Subcutaneous adipose tissue (tissue), 4 donors: ENCODE data around the gene TBC1D1. TPM values are rescaled to one million over a fixed set of nuclear protein-coding genes. Genes with fewer than 3 reads are reported as not detected.

Experiments used
- CTCF ChIP-seq: fragments of 450-650 bp; IDR thresholded peaks from one replicate; pipeline ENCODE4 v1.5.1; 2016; ENCODE audit warnings: low read depth, mild to moderate bottlenecking, control low read depth, antibody characterized with exemption, moderate library complexity
- total RNA-seq, 4 donors: library from RNA; depleted of rRNA; stranded (reverse); fragments of >200 nt; gene quantifications; one replicate each; pipeline ENCODE4 v1.1.0, GENCODE V29; 2016

TBC1D1 gene
- total RNA-seq, 4 donors from 2014 or later = 60.3 to 123 (median 87.6) TPM

GRCh38 chr4:38166082-38166481 lies 275.2 kb downstream of the TBC1D1 start:
- TF ChIP-seq CTCF = no peak

- no peak for TF ChIP-seq CTCF
Measured at GRCh38 chr4:38166768-38167167, 275.9 kb downstream of the TBC1D1 start.

GRCh38 chr4:38167973-38168372 lies 277.1 kb downstream of the TBC1D1 start:
- no peak for TF ChIP-seq CTCF

- TF ChIP-seq CTCF = no peak
Measured at GRCh38 chr4:38169524-38169923, 278.6 kb downstream of the TBC1D1 start.

GRCh38 chr4:38170338-38171169 lies 279.7 kb downstream of the TBC1D1 start:
- TF ChIP-seq CTCF = no peak

GRCh38 chr4:38172078-38172477 lies 281.2 kb downstream of the TBC1D1 start:
- no peak for TF ChIP-seq CTCF

- no peak for TF ChIP-seq CTCF
Measured at GRCh38 chr4:38173935-38174518, 283.1 kb downstream of the TBC1D1 start.
